Uterus (tissue), 4 donors: Measurements from ENCODE around the gene TMEM253. TPM values are rescaled to one million over a fixed set of nuclear protein-coding genes. Genes with fewer than 3 reads are reported as not detected.

Source experiments
- DNase-seq, 2 donors: peaks; one replicate each; pipeline ENCODE4 v3.0.0-alpha.2; 2019 to 2020
- H3K27ac ChIP-seq, 2 donors: fragments of 200-600 bp; sonication (generic); 1 replicate in 1 of 2; 2 replicates in 1 of 2; pipeline ENCODE4 v1.5.1; 2016 to 2018
- H3K27me3 ChIP-seq, 2 donors: fragments of 200-600 bp; sonication (generic); one replicate each; pipeline ENCODE4 v1.5.1; 2018 to 2019; ENCODE audit warnings: control low read depth in 1 of 2
- H3K36me3 ChIP-seq, 2 donors: fragments of 200-600 bp; sonication (generic); one replicate each; pipeline ENCODE4 v1.5.1; 2019; ENCODE audit warnings: control low read depth in 1 of 2
- H3K4me1 ChIP-seq, 2 donors: fragments of 200-600 bp; sonication (generic); one replicate each; pipeline ENCODE4 v1.5.1; 2018 to 2019; ENCODE audit warnings: control low read depth in 1 of 2
- H3K4me3 ChIP-seq, 2 donors: fragments of 200-600 bp; sonication (generic); 1 replicate in 1 of 2; 2 replicates in 1 of 2; pipeline ENCODE4 v1.5.1; 2018 to 2019; ENCODE audit warnings: mild to moderate bottlenecking in 1 of 2
- H3K9me3 ChIP-seq, 2 donors: fragments of 200-600 bp; sonication (generic); one replicate each; pipeline ENCODE4 v1.5.1; 2019; ENCODE audit warnings: control low read depth in 1 of 2
- POLR2A ChIP-seq, 2 donors: fragments of 450-650 bp; IDR thresholded peaks; one replicate each; pipeline ENCODE4 v1.6.1; 2016; ENCODE audit warnings: antibody characterized with exemption in 2 of 2, mild to moderate bottlenecking in 1 of 2, moderate library complexity in 1 of 2
- intact Hi-C: fragments of 100-400 bp; cut with DNase I; formaldehyde crosslinking; loops from one replicate; pipeline ENCODE4 v1.15.1; 2023; ENCODE audit warnings: low total_unique reads
- total RNA-seq, 4 donors: library from RNA; depleted of rRNA in 3 of 4; stranded (reverse); fragments of >200 nt in 3 of 4; gene quantifications; one replicate each; pipeline versions ENCODE4 v1.1.0 to v1.2.4, GENCODE V29; 2014 to 2023
- TF ChIP-seq, protein P1 (sequence below), 4 experiments: fragments of 200-600 bp in 2 of 4; fragments of 450-650 bp in 2 of 4; sonication (generic) in 2 of 4; IDR thresholded peaks; one replicate each; pipeline ENCODE4 v1.5.1; 2016 to 2019; ENCODE audit warnings: antibody characterized with exemption in 4 of 4, mild to moderate bottlenecking in 2 of 4, moderate library complexity in 1 of 4
- donor health status: DM: yes; HTN: yes; CAD: no.

TMEM253 gene
- total RNA-seq, 4 donors from 2014 or later = 0.85 TPM; not detected in 3

DNA sequence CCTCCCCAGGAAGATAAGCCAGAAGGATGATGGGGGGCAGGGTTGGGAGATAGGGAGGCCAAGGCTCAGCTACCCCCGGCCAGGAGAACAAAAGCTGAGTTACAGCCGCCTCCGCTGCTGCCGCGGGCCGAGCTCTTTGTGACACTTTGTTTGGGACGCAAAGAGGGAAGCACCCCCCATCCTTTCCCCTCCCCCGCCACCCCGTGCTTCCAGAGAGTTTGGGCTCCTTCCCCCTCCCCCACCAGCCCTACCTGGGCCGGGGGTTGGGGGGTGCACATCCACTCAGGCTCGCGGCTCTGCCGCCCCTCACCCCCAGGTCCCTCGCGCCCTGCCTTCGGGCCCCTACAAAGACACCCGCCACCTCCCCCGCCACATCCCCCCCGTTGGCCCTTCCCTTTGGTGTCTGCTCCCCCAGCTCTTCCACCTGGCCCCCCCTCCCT is 3.2 kb upstream of the TMEM253 start:
- Histone ChIP-seq H3K4me3 (peak overlapping the region; percentile 39 to 54), H3K9me3 (no peaks in the 10 kb centered on the region), H3K36me3 (no peaks in the 10 kb centered on the region), H3K27me3 (no peaks in the 10 kb centered on the region), H3K27ac (peak overlapping the region; percentile 97), H3K4me1 (peaks cover 6 to 8% of the 10 kb centered on the region in 2 donors)
- intact Hi-C loops = no loop called here
- DNase-seq = peak in 1 of 2 donors; percentile 41
- no peak for TF ChIP-seq POLR2A (IDR thresholded peaks at IDR 0.05)
- TF ChIP-seq, protein P1, sequence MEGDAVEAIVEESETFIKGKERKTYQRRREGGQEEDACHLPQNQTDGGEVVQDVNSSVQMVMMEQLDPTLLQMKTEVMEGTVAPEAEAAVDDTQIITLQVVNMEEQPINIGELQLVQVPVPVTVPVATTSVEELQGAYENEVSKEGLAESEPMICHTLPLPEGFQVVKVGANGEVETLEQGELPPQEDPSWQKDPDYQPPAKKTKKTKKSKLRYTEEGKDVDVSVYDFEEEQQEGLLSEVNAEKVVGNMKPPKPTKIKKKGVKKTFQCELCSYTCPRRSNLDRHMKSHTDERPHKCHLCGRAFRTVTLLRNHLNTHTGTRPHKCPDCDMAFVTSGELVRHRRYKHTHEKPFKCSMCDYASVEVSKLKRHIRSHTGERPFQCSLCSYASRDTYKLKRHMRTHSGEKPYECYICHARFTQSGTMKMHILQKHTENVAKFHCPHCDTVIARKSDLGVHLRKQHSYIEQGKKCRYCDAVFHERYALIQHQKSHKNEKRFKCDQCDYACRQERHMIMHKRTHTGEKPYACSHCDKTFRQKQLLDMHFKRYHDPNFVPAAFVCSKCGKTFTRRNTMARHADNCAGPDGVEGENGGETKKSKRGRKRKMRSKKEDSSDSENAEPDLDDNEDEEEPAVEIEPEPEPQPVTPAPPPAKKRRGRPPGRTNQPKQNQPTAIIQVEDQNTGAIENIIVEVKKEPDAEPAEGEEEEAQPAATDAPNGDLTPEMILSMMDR (IDR thresholded peaks at IDR 0.05) = no peak

DNA sequence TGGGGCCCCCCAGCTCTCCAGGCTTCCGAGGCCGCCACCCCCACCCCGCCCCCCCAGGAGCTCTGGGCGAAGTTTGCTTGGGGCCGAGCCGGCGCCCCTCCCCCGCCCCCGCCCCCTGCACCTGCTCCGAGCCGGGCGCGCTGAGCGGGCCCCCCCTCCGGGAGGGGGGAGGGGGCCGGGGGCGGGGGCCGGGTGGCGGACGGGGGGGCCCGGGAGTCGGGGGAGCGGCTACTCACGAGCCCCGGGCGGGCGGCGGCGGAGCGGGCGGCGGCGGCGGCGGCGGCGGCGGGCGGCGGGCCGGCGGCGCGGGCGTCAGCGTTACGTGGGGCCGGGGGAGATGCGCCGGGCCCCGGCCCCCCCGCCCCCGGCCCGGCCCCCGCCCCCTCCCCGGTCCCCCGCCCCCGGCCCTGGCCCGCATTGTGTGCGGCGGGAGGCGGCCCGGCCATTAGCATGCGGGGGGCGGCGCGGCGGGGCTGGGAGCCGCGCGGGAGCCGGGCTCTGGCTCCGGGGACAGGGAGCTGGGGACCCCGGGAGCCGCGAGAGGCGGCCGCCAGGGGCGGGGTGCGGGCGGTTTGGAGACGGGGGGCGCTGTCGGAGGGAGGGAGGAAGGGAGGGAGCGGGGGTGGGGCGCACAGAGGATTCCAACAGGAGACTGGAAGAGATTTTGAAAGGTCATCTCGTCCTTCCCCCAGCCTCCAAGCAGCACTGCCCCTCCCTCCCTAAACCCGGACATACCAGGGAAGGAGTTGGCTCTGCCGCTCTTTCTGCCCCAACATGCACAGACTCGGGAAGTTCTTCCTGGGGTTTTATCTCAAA is 2.6 kb upstream of the TMEM253 start, which contains the start of gene ZNF219:
Gene ZNF219, minus strand, starts transcription at position 580 of the 816 bp plus-strand sequence. CDS start 5,064 bp downstream, outside the sequence.
- Histone ChIP-seq H3K4me1 (peaks cover 6 to 12% of the 10 kb centered on the region in 2 donors), H3K27ac (peak within 1 kb of the TSS; percentile 97), H3K36me3 (no peaks in the 10 kb centered on the region), H3K9me3 (no peaks in the 10 kb centered on the region), H3K27me3 (no peaks in the 10 kb centered on the region), H3K4me3 (peak within 1 kb of the TSS; percentile 61 to 77)
- peak; percentile 66 to 75 for DNase-seq
- no peak for TF ChIP-seq POLR2A (IDR thresholded peaks at IDR 0.05)
- TF ChIP-seq, protein P1 (IDR thresholded peaks at IDR 0.05) = peak in 1 of 4 experiments; percentile 16
- intact Hi-C loops = no loop called here

DNA sequence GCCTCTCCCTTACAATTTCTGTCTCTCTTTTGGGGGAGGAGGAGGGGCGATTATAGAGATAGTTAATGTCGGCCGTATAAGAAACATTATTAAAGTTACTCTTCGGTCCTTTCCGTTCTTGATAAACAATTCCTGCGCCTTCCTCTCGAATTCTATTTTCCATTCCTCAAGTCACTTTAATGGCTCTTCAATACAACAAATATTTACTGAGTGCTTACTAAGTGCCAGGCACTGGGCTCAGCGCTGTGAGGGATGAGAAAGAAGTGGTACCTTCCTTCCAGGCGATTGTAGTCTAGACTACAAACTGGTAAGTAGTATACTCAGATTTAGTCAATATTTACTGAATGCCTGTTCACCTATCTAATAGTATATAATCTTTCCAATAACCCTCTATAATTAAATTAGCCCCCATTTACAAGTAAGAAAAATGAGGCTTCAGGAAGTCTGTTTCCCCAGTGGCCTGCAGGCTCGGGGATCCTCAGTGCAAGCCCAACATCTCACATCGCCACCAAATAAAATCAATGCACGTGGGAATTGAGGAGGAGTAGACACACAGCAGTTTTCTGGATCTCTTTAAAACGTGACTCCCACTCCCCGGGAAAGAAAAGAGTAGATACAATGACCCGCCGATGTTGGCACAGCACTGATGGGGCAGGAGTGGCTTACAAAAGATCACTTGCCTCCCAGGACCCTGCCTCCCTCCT is 1.8 kb upstream of the TMEM253 start:
- no peak for DNase-seq
- no peaks in the 10 kb centered on the region for H3K27me3 ChIP-seq
- H3K36me3 ChIP-seq = no peaks in the 10 kb centered on the region
- TF ChIP-seq, protein P1 (IDR thresholded peaks at IDR 0.05) = no peak
- no peak for TF ChIP-seq POLR2A (IDR thresholded peaks at IDR 0.05)
- H3K9me3 ChIP-seq = no peaks in the 10 kb centered on the region
- peaks cover 6 to 12% of the 10 kb centered on the region in 2 donors for H3K4me1 ChIP-seq
- H3K4me3 ChIP-seq = peak overlapping the region; percentile 61 to 77
- intact Hi-C loops = no loop called here
- peak overlapping the region; percentile 97 for H3K27ac ChIP-seq

DNA sequence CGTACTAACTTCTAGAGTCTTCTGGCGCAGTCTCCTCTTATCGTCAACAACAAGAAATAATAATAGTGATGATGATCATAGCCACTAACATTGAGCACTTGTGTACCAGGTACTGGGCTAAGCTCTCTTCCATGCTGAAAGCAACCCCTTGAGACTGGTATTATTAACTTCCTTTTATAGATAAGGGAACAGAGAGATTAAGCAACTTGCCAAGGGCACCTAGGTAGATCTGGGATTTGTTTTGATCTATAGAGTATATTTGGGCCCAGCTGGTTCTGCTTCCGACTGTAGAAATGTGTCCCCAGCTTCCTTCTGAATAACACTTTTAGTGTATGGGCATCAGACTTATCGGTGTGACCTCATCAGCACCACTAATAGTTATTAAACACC is 1.3 kb upstream of the TMEM253 start:
- Histone ChIP-seq H3K27me3 (no peaks in the 10 kb centered on the region), H3K36me3 (no peaks in the 10 kb centered on the region), H3K4me3 (no peak overlapping the region), H3K9me3 (no peaks in the 10 kb centered on the region), H3K4me1 (peaks cover 6 to 12% of the 10 kb centered on the region in 2 donors), H3K27ac (peak overlapping the region; percentile 97)
- intact Hi-C loops = no loop called here
- TF ChIP-seq POLR2A (IDR thresholded peaks at IDR 0.05) = no peak
- TF ChIP-seq, protein P1 (IDR thresholded peaks at IDR 0.05) = no peak
- DNase-seq = no peak
